ENCODE results near the gene SENP5.
"Not testable (repeated sequence)": the region's sequence is repeated elsewhere in the genome, so short reads cannot be mapped to it uniquely, and the experiment has no call there.

Gene SENP5

GRCh38 chr3:196867507-196868296 is at the start of gene SENP5:
Gene SENP5 (plus strand): TSS chr3:196867920. CDS start chr3:196885182, 17,262 bp downstream.
- TF ChIP-seq CTCF (conservative IDR thresholded peaks at IDR 0.05; ENCODE audit: low read depth, low read length) = no peak
- peak; percentile 48 for DNase-seq (ENCODE audit: low read depth)
- H3K4me3 ChIP-seq (ENCODE audit: low read length) = peak within 1 kb of the TSS; percentile 76

GRCh38 chr3:196821806-196822355 is 45.8 kb upstream of the SENP5 start:
- no peak for DNase-seq (ENCODE audit: low read depth)
- H3K4me3 ChIP-seq (ENCODE audit: low read length) = no peak overlapping the region
- TF ChIP-seq CTCF (conservative IDR thresholded peaks at IDR 0.05; ENCODE audit: low read depth, low read length) = no peak

GRCh38 chr3:196829651-196830050 is 38.1 kb upstream of the SENP5 start:
- DNase-seq (ENCODE audit: low read depth); H3K4me3 ChIP-seq (ENCODE audit: low read length): not testable (repeated sequence)

GRCh38 chr3:196835086-196835485 is 32.6 kb upstream of the SENP5 start:
- DNase-seq (ENCODE audit: low read depth) = no peak
- H3K4me3 ChIP-seq (ENCODE audit: low read length) = no peak overlapping the region
- TF ChIP-seq CTCF (conservative IDR thresholded peaks at IDR 0.05; ENCODE audit: low read depth, low read length) = no peak

- DNase-seq (ENCODE audit: low read depth); H3K4me3 ChIP-seq (ENCODE audit: low read length): not testable (repeated sequence)
These were observed 31.1 kb upstream of the SENP5 start for GRCh38 chr3:196836626-196837025.

- DNase-seq (ENCODE audit: low read depth) = peak; percentile 2
- H3K4me3 ChIP-seq (ENCODE audit: low read length) = no peak overlapping the region
- peak; percentile 77 for TF ChIP-seq CTCF (conservative IDR thresholded peaks at IDR 0.05; ENCODE audit: low read depth, low read length)
These were observed 29.8 kb upstream of the SENP5 start for GRCh38 chr3:196837819-196838420.

- not testable (repeated sequence) for DNase-seq (ENCODE audit: low read depth); H3K4me3 ChIP-seq (ENCODE audit: low read length)
These were observed 28.4 kb upstream of the SENP5 start for GRCh38 chr3:196839351-196839750.

GRCh38 chr3:196842567-196843434 is 24.9 kb upstream of the SENP5 start:
- no peak overlapping the region for H3K4me3 ChIP-seq (ENCODE audit: low read length)
- DNase-seq (ENCODE audit: low read depth) = no peak
- TF ChIP-seq CTCF (conservative IDR thresholded peaks at IDR 0.05; ENCODE audit: low read depth, low read length) = no peak

Measured in retinal pigment epithelial cell (primary cell).